ENCODE data around the gene GAS7. TPM values are rescaled to one million over a fixed set of nuclear protein-coding genes. Genes with fewer than 3 reads are reported as not detected.

GAS7 gene
- total and polyA plus RNA-seq, 2 experiments from 2014 or later = 1.9 to 10.7 TPM

GRCh38 chr17:10125531-10126275 lies 72.7 kb downstream of the GAS7 start:
- DNase-seq (ENCODE audit: low spot score) (no peak), ATAC-seq (no peak)
- Histone ChIP-seq H3K9me2 (ENCODE audit: insufficient read depth) (no peaks in the 10 kb centered on the region), H3K4me1 (ENCODE audit: insufficient read depth) (peaks cover 9% of the 10 kb centered on the region; the same call in 1 of the 2 replicates), H4K20me1 (replicated peaks; ENCODE audit: insufficient read depth) (no peaks in the 10 kb centered on the region), H3K27me3 (ENCODE audit: insufficient read depth) (no peaks in the 10 kb centered on the region), H2AFZ (no peak overlapping the region), H3K4me3 (no peak overlapping the region), H3K4me2 (no peak overlapping the region), H3K27ac (ENCODE audit: low read depth) (no peak overlapping the region), H3K79me2 (replicated peaks; ENCODE audit: insufficient read depth) (no peaks in the 10 kb centered on the region), H3F3A (replicated peaks; ENCODE audit: low read depth) (0 out of 2 replicates have a peak, but pooled peaks cover 4% of the 10 kb centered on the region), H3K36me3 (ENCODE audit: insufficient read depth) (0 out of 2 replicates have a peak, but pooled peaks cover 5% of the 10 kb centered on the region)
- H3K36me3 Mint-ChIP-seq (ENCODE audit: low read depth) = no peaks in the 10 kb centered on the region
- no peaks in the 10 kb centered on the region for H3K9me3 Mint-ChIP-seq
- H3K4me3 Mint-ChIP-seq = no peak overlapping the region
- H3K4me1 Mint-ChIP-seq = peaks cover 32% of the 10 kb centered on the region
- TF ChIP-seq ZNF331 (CRISPR knock-in tag; IDR thresholded peaks at IDR 0.05; ENCODE audit: low read depth) (no peak), ZNF462 (CRISPR knock-in tag; IDR thresholded peaks at IDR 0.05) (no peak), STAT1 (IDR thresholded peaks at IDR 0.05; ENCODE audit: unreplicated experiment) (no peak), EZH2 (IDR thresholded peaks at IDR 0.05; ENCODE audit: low read depth, unreplicated experiment) (no peak), ZNF114 (CRISPR knock-in tag; IDR thresholded peaks at IDR 0.05) (no peak), POLR2AphosphoS5 (IDR thresholded peaks at IDR 0.05; ENCODE audit: low read depth) (no peak), REST (IDR thresholded peaks at IDR 0.05; ENCODE audit: unreplicated experiment) (no peak), ETS1 (IDR thresholded peaks at IDR 0.05) (no peak), CREB1 (CRISPR knock-in tag; IDR thresholded peaks at IDR 0.05; ENCODE audit: low read depth) (no peak), CTCF (conservative IDR thresholded peaks at IDR 0.05; ENCODE audit: low read depth in 2 of 2) (no peak), EZH2phosphoT487 (IDR thresholded peaks at IDR 0.05; ENCODE audit: unreplicated experiment) (no peak), NANOG (IDR thresholded peaks at IDR 0.05; ENCODE audit: borderline replicate concordance) (no peak), JUNB (IDR thresholded peaks at IDR 0.05; ENCODE audit: unreplicated experiment) (no peak)
- H3K27me3 Mint-ChIP-seq (ENCODE audit: insufficient read depth, low read depth, poor library complexity) = peaks cover 14% of the 10 kb centered on the region
- H3K27ac Mint-ChIP-seq = no peak overlapping the region
